Endothelial cell of umbilical vein (primary cell): ENCODE measurements around the gene ATP10B. TPM values are rescaled to one million over a fixed set of nuclear protein-coding genes. Genes with fewer than 3 reads are reported as not detected.

Experiments
- BruUV-seq: library from RNA; stranded (reverse); fragments of 400-500 nt; replicated peaks from 2 replicates; lab custom pipeline; 2021; lab: Mats Ljungman, UMichigan
- CTCF ChIA-PET: fragments of 300-600, 350-600 bp; sonication (Branson Sonifier 250); formaldehyde crosslinking; loops from one replicate; lab custom pipeline; 2021; ENCODE audit warnings: antibody characterized with exemption, inconsistent platforms; lab: Charles Lee
- POLR2A ChIA-PET: fragments of 300-600, 350-600 bp; sonication (Branson Sonifier 250); formaldehyde crosslinking; loops from one replicate; lab custom pipeline; 2021; ENCODE audit warnings: antibody characterized with exemption, inconsistent platforms; lab: Charles Lee
- DNase-seq: peaks from one replicate; pipeline ENCODE4 v3.0.0-alpha.2; 2011; ENCODE audit warnings: low read depth, low spot score
- FAIRE-seq: peaks from 2 replicates; lab custom pipeline; 2011; peaks lifted over from hg19 to GRCh38; lab: Jason Lieb, UNC
- H2AFZ ChIP-seq: 2 replicates; pipeline ENCODE4 v1.6.0; 2012; ENCODE audit warnings: low read depth, low read length, control low read depth, inconsistent platforms
- H3K27ac ChIP-seq: 2 replicates; pipeline ENCODE4 v1.5.1; 2011; ENCODE audit warnings: low read depth, mild to moderate bottlenecking, control low read depth, low read length, moderate library complexity; ENCODE audit not compliant: insufficient read depth
- H3K27me3 ChIP-seq, 2 experiments: 2 replicates each; pipeline versions ENCODE4 v1.6.0 to v1.6.1; 2011; ENCODE audit warnings: low read length in 2 of 2, mixed read lengths in 1 of 2; ENCODE audit not compliant: control insufficient read depth in 2 of 2, insufficient read depth in 2 of 2
- H3K36me3 ChIP-seq, 2 experiments: 2 replicates in 1 of 2; 3 replicates in 1 of 2; pipeline ENCODE4 v1.5.1; 2011; ENCODE audit warnings: low read length in 2 of 2, mild to moderate bottlenecking in 1 of 2, moderate library complexity in 1 of 2; ENCODE audit not compliant: control insufficient read depth in 2 of 2, insufficient read depth in 2 of 2; ENCODE audit errors: extremely low read depth in 1 of 2
- H3K4me1 ChIP-seq: 3 replicates; pipeline ENCODE4 v1.5.1; 2011; ENCODE audit warnings: mild to moderate bottlenecking, low read length; ENCODE audit not compliant: control insufficient read depth, insufficient read depth; ENCODE audit errors: extremely low read depth
- H3K4me2 ChIP-seq: 2 replicates; pipeline ENCODE4 v1.6.1; 2011; ENCODE audit warnings: low read length, control low read depth, mixed read lengths; ENCODE audit not compliant: insufficient read depth
- H3K4me3 ChIP-seq, 3 experiments: fragments of 200-600 bp in 1 of 3; sonication (generic), shearing (Covaris generic) in 1 of 3; replicated peaks in 1 of 3; 2 replicates each; pipeline ENCODE4 v1.5.1; 2011 to 2016; ENCODE audit warnings: control low read depth in 3 of 3, low read length in 3 of 3, mild to moderate bottlenecking in 2 of 3, inconsistent platforms in 1 of 3, low read depth in 1 of 3, moderate library complexity in 1 of 3; ENCODE audit not compliant: insufficient read depth in 1 of 3
- H3K79me2 ChIP-seq: 2 replicates; pipeline ENCODE4 v1.6.0; 2012; ENCODE audit warnings: low read length, inconsistent platforms; ENCODE audit not compliant: control insufficient read depth, insufficient read depth
- H3K9ac ChIP-seq: replicated peaks from 2 replicates; pipeline ENCODE3; 2011; ENCODE audit warnings: low read length, control low read depth; ENCODE audit not compliant: insufficient read depth; ENCODE audit errors: extremely low read depth
- H3K9me1 ChIP-seq: replicated peaks from 3 replicates; pipeline ENCODE4 v1.6.0; 2011; ENCODE audit warnings: mild to moderate bottlenecking, low read length; ENCODE audit not compliant: control insufficient read depth, insufficient read depth; ENCODE audit errors: extremely low read depth
- H3K9me3 ChIP-seq: replicated peaks from 2 replicates; pipeline ENCODE4 v1.5.1; 2012; ENCODE audit warnings: low read length, inconsistent platforms; ENCODE audit not compliant: control insufficient read depth, insufficient read depth
- H4K20me1 ChIP-seq: replicated peaks from 2 replicates; pipeline ENCODE3; 2011; ENCODE audit warnings: mild to moderate bottlenecking, low read length; ENCODE audit not compliant: control insufficient read depth, insufficient read depth; ENCODE audit errors: extremely low read depth
- EZH2 ChIP-seq: IDR thresholded peaks from 2 replicates; pipeline ENCODE4 v1.6.1; 2012; ENCODE audit warnings: borderline replicate concordance, low read depth, mild to moderate bottlenecking, moderate library complexity, low read length, inconsistent platforms; ENCODE audit not compliant: severe bottlenecking
- FOS ChIP-seq: IDR thresholded peaks from 2 replicates; pipeline ENCODE4 v1.6.1; 2011; ENCODE audit warnings: mild to moderate bottlenecking, low read length, moderate library complexity, borderline replicate concordance; ENCODE audit not compliant: insufficient read depth
- GATA2 ChIP-seq: IDR thresholded peaks from 2 replicates; pipeline ENCODE4 v1.7.0; 2011; ENCODE audit warnings: low read depth, mild to moderate bottlenecking, moderate library complexity, mixed read lengths, low read length; ENCODE audit not compliant: insufficient read length, insufficient read depth
- JUN ChIP-seq: IDR thresholded peaks from 2 replicates; pipeline ENCODE4 v1.6.1; 2011; ENCODE audit warnings: borderline replicate concordance, low read depth; ENCODE audit not compliant: insufficient read length, insufficient read depth
- MYC ChIP-seq: IDR thresholded peaks from one replicate; pipeline ENCODE4 v1.6.1; 2011; ENCODE audit warnings: mild to moderate bottlenecking, low read depth, low read length
- POLR2A ChIP-seq: IDR thresholded peaks from 2 replicates; pipeline ENCODE4 v1.6.1; 2012; ENCODE audit warnings: low read depth, mild to moderate bottlenecking, control low read depth, low read length
- POLR2AphosphoS5 ChIP-seq: IDR thresholded peaks from 2 replicates; pipeline ENCODE4 v1.6.1; 2012; ENCODE audit warnings: low read depth, mild to moderate bottlenecking, control low read depth, low read length, moderate library complexity; ENCODE audit not compliant: insufficient read depth
- dilution Hi-C: fragments of 300-500 bp; cut with MboI; formaldehyde crosslinking; loops from one replicate; pipeline ENCODE4 v1.15.0; 2019; ENCODE audit warnings: low sequenced_read_pairs; ENCODE audit not compliant: extremely low pct_ligation_motif_present
- intact Hi-C: fragments of 100-400 bp; cut with micrococcal nuclease; formaldehyde crosslinking; loops from one replicate; pipeline ENCODE4 v1.10.0; 2022
- polyA plus RNA-seq, 4 experiments: library from polyadenylated mRNA; depleted of rRNA in 3 of 4; stranded (reverse) in 3 of 4; unstranded in 1 of 4; fragments of >200 nt; gene quantifications; 2 replicates each; pipeline versions ENCODE4 v1.2.1 to v1.2.3, GENCODE V29; 2011 to 2012; ENCODE audit warnings: missing spikeins in 1 of 4
- total RNA-seq: library from RNA; stranded (reverse); gene quantifications from 2 replicates; pipeline ENCODE4 v1.2.3, GENCODE V29; 2021
- TF ChIP-seq, protein P1 (sequence below): IDR thresholded peaks from 2 replicates; pipeline ENCODE4 v1.6.1; 2011; ENCODE audit not compliant: insufficient read depth, insufficient read length
- TF ChIP-seq, protein P2 (sequence below), 2 donors: IDR thresholded peaks; 1 replicate in 1 of 2; 2 replicates in 1 of 2; pipeline ENCODE4 v1.5.1; 2011; ENCODE audit warnings: low read length in 2 of 2, mild to moderate bottlenecking in 2 of 2, moderate library complexity in 2 of 2, control low read depth in 1 of 2, inconsistent platforms in 1 of 2, low read depth in 1 of 2; ENCODE audit not compliant: insufficient read depth in 1 of 2; ENCODE audit errors: extremely low read depth in 1 of 2

The ATP10B gene
- total and polyA plus RNA-seq, 2 donors (not counting 3 experiments of a cell fraction or from before 2014, with no cell fraction given) = not detected

DNA sequence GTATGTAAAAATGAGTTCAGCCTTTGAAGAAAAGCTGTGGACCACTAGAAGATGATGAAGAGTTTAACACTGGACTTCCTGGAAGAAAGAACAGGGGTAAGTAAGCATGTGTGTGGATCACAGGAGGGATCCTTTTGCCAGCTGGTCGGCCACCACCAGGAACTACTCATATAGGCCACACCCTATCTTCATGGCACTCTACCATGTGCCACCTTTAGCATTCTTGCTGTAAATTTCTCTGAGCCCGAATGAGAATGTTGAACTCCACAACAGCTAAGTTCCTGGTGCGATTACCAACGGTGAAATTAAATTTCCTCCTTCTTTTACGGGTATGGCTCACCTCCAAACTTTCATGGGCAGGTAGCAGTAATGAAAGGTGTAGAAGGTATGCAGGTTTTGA lies 102.3 kb downstream of the ATP10B start:
- dilution Hi-C loops = no loop called here
- BruUV-seq = no TSS peak
- POLR2A ChIA-PET = no interaction called here
- Histone ChIP-seq H3K27ac (no peak overlapping the region), H3K4me3 (no peak overlapping the region), H3K9ac (no peak overlapping the region), H4K20me1 (no peaks in the 10 kb centered on the region), H3K9me1 (no peaks in the 10 kb centered on the region), H3K36me3 (no peaks in the 10 kb centered on the region), H3K27me3 (no peaks in the 10 kb centered on the region), H3K4me2 (no peak overlapping the region), H3K9me3 (no peaks in the 10 kb centered on the region), H3K4me1 (no peaks in the 10 kb centered on the region), H3K79me2 (no peaks in the 10 kb centered on the region), H2AFZ (no peak overlapping the region)
- DNase-seq = no peak
- FAIRE-seq = no peak
- CTCF ChIA-PET = no interaction called here
- TF ChIP-seq GATA2 = no peak
- intact Hi-C loops = no loop called here

DNA sequence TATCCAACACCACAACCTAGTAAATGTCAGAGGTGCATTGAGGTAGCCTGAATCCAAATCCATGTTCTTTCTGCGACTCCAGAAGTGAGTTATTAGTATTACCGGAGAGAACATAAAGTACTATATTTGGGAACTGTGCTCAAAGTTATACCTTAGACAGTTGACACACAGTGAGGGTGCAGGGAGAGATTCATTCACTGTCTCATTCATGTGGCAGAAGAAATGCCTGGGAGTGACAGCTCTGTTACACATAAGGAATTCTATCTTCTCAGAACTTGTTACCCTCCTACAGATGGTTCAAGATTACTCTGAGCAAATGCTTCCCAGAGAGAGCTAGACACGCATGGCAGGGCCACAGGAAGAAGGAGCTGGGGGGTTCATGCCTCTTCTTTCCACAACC lies 103.0 kb downstream of the ATP10B start:
- Histone ChIP-seq H4K20me1 (no peaks in the 10 kb centered on the region), H3K27me3 (no peaks in the 10 kb centered on the region), H3K9me1 (no peaks in the 10 kb centered on the region), H3K9ac (no peak overlapping the region), H3K79me2 (no peaks in the 10 kb centered on the region), H3K4me2 (no peak overlapping the region), H3K27ac (no peak overlapping the region), H3K4me1 (no peaks in the 10 kb centered on the region), H3K4me3 (no peak overlapping the region), H3K9me3 (no peaks in the 10 kb centered on the region), H2AFZ (no peak overlapping the region), H3K36me3 (no peaks in the 10 kb centered on the region)
- DNase-seq = no peak
- dilution Hi-C loops (no loop called here), intact Hi-C loops (no loop called here)
- POLR2A ChIA-PET = no interaction called here
- BruUV-seq = no TSS peak
- no peak for TF ChIP-seq EZH2
- TF ChIP-seq FOS = no peak
- TF ChIP-seq, protein P1, sequence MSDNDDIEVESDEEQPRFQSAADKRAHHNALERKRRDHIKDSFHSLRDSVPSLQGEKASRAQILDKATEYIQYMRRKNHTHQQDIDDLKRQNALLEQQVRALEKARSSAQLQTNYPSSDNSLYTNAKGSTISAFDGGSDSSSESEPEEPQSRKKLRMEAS = no peak
- TF ChIP-seq MYC = no peak
- TF ChIP-seq, protein P2, sequence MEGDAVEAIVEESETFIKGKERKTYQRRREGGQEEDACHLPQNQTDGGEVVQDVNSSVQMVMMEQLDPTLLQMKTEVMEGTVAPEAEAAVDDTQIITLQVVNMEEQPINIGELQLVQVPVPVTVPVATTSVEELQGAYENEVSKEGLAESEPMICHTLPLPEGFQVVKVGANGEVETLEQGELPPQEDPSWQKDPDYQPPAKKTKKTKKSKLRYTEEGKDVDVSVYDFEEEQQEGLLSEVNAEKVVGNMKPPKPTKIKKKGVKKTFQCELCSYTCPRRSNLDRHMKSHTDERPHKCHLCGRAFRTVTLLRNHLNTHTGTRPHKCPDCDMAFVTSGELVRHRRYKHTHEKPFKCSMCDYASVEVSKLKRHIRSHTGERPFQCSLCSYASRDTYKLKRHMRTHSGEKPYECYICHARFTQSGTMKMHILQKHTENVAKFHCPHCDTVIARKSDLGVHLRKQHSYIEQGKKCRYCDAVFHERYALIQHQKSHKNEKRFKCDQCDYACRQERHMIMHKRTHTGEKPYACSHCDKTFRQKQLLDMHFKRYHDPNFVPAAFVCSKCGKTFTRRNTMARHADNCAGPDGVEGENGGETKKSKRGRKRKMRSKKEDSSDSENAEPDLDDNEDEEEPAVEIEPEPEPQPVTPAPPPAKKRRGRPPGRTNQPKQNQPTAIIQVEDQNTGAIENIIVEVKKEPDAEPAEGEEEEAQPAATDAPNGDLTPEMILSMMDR (IDR thresholded peaks at IDR 0.05; ENCODE audit: extremely low read depth in 1 of 2, insufficient read depth in 1 of 2, low read depth in 1 of 2, low read length in 2 of 2) = no peak
- TF ChIP-seq POLR2AphosphoS5 = no peak
- TF ChIP-seq POLR2A = no peak
- TF ChIP-seq JUN = no peak
- no peak for TF ChIP-seq GATA2
- CTCF ChIA-PET = no interaction called here
- FAIRE-seq = no peak
